ENCODE measurements around the gene LPP.

- no peak for TF ChIP-seq USF2 (IDR thresholded peaks at IDR 0.05; ENCODE audit: low read depth, low read length)
- no peak for TF ChIP-seq RFX5 (IDR thresholded peaks at IDR 0.05; ENCODE audit: low read depth, low read length)
- TF ChIP-seq CTCF (conservative IDR thresholded peaks at IDR 0.05; ENCODE audit: low read depth, low read length) = no peak
- TF ChIP-seq CEBPB (IDR thresholded peaks at IDR 0.05; ENCODE audit: low read depth, low read length) = no peak
- no peak for TF ChIP-seq RAD21 (IDR thresholded peaks at IDR 0.05; ENCODE audit: low read length)
- no peak for TF ChIP-seq ELK1 (IDR thresholded peaks at IDR 0.05; ENCODE audit: borderline replicate concordance, low read depth, low read length)
Observed at GRCh38 chr3:188215129-188215528, 61.2 kb downstream of the LPP start.
